Adrenal gland (tissue), 12 donors: ENCODE data around the gene RWDD2A. TPM values are rescaled to one million over a fixed set of nuclear protein-coding genes. Genes with fewer than 3 reads are reported as not detected.

Experiments
- DNase-seq, 7 donors: peaks; one replicate each; pipeline ENCODE4 v3.0.0-alpha.2; 2019 to 2020
- H3K27ac ChIP-seq, 5 donors: fragments of 200-600 bp; sonication (generic) in 4 of 5; 1 replicate in 3 of 5; 2 replicates in 2 of 5; pipeline versions ENCODE4 v1.5.1 to v1.8.0; 2016 to 2020; ENCODE audit warnings: mild to moderate bottlenecking in 1 of 5
- H3K27me3 ChIP-seq: fragments of 200-600 bp; 2 replicates; pipeline ENCODE4 v1.8.0; 2021
- H3K36me3 ChIP-seq, 2 donors: fragments of 200-600 bp; replicated peaks in 1 of 2; 1 replicate in 1 of 2; 2 replicates in 1 of 2; pipeline versions ENCODE4 v1.5.1 to v1.8.0; 2018 to 2022
- H3K4me1 ChIP-seq, 2 donors: fragments of 200-600 bp; replicated peaks in 1 of 2; 1 replicate in 1 of 2; 2 replicates in 1 of 2; pipeline versions ENCODE4 v1.5.1 to v1.8.0; 2018 to 2021
- H3K4me3 ChIP-seq, 4 donors: fragments of 200-600 bp; sonication (generic) in 3 of 4; one replicate each; pipeline ENCODE4 v1.5.1; 2016 to 2018
- H3K9me3 ChIP-seq, 3 donors: fragments of 200-600 bp; sonication (generic) in 1 of 3; replicated peaks in 1 of 3; 1 replicate in 2 of 3; 2 replicates in 1 of 3; pipeline versions ENCODE4 v1.5.1 to v1.8.0; 2016 to 2021
- CTCF ChIP-seq, 6 experiments: fragments of 450-650 bp in 4 of 6; fragments of 200-600 bp in 2 of 6; sonication (generic) in 1 of 6; IDR thresholded peaks; 1 replicate in 5 of 6; 2 replicates in 1 of 6; pipeline versions ENCODE4 v1.5.1 to v1.8.0; 2016 to 2021; ENCODE audit warnings: antibody characterized with exemption in 6 of 6, mild to moderate bottlenecking in 2 of 6, moderate library complexity in 1 of 6
- POLR2A ChIP-seq, 2 donors: fragments of 450-650 bp; IDR thresholded peaks; one replicate each; pipeline ENCODE4 v1.6.1; 2017; ENCODE audit warnings: antibody characterized with exemption in 2 of 2, mild to moderate bottlenecking in 2 of 2, moderate library complexity in 1 of 2
- WGBS, 4 donors: extraction: QIAGEN DNeasy Blood & Tissue Kit in 2 of 4; methylation state at CpG; one replicate each; pipeline versions ENCODE4 v1.1.5 to v1.1.7; 2013 to 2017; 5-methylcytosine and 5-hydroxymethylcytosine counted together
- intact Hi-C, 2 donors: fragments of 100-400 bp; cut with DNase I; formaldehyde crosslinking; loops; one replicate each; pipeline versions ENCODE4 v1.14.1 to v1.15.0; 2022 to 2023
- polyA plus RNA-seq, 3 donors: library from polyadenylated mRNA; stranded (reverse); fragments of 200-250 nt in 2 of 3; fragments of 350-450 nt in 1 of 3; fragmentation: Illumina TruSeq in 1 of 3; extraction: RNeasy Lipid Tissue Mini Kit (QIAGEN cat#74804) in 1 of 3; gene quantifications; one replicate each; pipeline ENCODE4 v1.2.3, GENCODE V29; 2013 to 2014
- total RNA-seq, 9 donors: library from RNA; depleted of rRNA in 4 of 9; stranded (reverse); fragments of >200 nt in 4 of 9; fragments of 120-200 nt in 1 of 9; fragmentation: NEBNext Ultra II Directional in 1 of 9; extraction: Animal tissue kit (Norgen Biotek cat#: 25700) in 1 of 9; gene quantifications; one replicate each; pipeline versions ENCODE4 v1.1.0 to v1.2.4, GENCODE V29; 2013 to 2023
- donor health status: healthy with polysubstance abuse.
- donor health status: Bipolar disorder and iron deficiency.
- donor health status: DM: yes; HTN: yes; CAD: no.
- donor health status: DM: no; HTN: no; CAD: no.
- donor health status: DM: no; HTN: no; CAD: no.
- donor health status: DM: yes; HTN: yes; CAD: no.

The RWDD2A gene
- total and polyA plus RNA-seq, 12 donors: 4.6 to 18.3 (median 7.9) TPM

DNA sequence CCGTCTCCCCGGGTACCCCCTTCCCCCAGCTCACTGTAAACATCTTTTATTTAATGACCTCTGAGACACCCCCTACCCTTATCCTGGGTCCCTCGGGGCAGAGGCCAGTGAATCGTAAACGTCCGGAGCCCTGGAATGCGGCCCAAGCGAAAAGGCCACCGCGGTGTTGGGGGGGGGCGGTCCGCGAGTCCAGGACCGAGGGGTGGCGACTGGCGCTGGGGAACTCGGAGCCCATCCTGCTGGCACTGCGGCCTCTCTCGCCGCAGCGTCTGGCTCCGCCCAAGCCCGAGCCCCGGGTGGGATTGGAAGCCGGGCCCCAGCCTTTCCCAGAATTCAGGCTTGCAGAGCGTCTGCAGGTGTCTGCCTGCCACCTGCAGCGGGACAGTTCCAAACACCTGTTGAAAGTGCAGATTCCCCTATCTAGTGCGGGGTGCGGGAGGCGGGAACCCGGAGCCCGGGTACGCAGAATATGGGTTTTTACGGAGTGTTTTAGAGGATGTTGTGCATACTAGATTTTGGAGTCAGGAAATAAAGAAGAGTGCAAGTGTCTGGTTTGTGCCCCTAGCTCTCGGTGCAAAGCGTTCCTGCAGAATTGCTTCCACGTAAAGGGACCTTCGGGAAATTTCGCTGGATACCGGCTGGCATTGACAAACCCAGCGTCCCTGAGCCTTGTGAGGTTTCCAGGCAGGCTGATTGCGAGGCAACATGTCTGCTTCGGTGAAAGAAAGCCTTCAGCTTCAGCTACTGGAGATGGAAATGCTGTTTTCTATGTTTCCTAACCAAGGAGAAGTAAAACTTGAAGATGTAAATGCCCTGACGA, 800 bp downstream of the RWDD2A start:
- H3K4me3 ChIP-seq: peak overlapping the region; percentile 70 to 93 (median 82)
- H3K4me1 ChIP-seq: peaks cover 0 to 40% of the 10 kb centered on the region in 2 donors
- H3K9me3 ChIP-seq: no peaks in the 10 kb centered on the region
- TF ChIP-seq POLR2A (IDR thresholded peaks at IDR 0.05) (peak in 1 of 2 donors; percentile 3), CTCF (IDR thresholded peaks at IDR 0.05) (no peak)
- intact Hi-C loops: no loop called here
- no peaks in the 10 kb centered on the region for H3K27me3 ChIP-seq
- peak; percentile 48 to 76 (median 66) for DNase-seq
- no peaks in the 10 kb centered on the region for H3K36me3 ChIP-seq
- peak overlapping the region; percentile 82 to 92 (median 89) for H3K27ac ChIP-seq
- 2 to 5% (median 3%) methylated on average over 27 to 44 of the region's 44 CpGs for WGBS, 4 donors

DNA sequence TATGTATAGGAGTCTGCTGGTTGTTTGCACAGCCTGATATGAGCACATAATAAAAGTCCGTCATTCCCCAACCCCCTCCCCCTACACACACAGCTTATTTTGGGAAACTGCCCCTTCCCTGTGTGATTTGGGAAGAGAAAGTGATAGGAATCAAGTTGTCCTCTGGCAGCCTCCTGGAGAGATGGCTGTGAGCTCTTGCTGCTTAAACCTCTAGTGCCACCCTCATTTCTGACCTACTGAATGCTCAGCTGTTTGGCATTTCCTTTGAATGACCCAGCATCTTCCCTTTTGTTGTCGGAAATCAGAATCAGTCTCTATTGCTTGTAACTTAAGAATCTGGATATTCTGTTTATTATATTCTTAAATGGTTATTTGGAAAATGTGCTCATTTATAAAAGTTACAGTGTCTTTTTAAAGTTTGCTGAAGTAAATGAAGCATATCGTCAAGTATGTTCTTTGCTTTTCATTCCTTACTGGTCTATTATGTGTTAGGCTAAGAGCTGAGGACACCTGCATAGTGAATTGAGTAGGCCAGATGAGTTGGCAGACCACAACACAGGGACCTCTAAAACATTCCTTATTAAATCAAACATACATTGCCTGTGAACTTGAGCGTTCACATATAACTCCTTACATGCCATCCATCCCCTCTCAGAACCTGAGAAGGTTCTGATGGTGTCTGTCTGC, 5.5 kb downstream of the RWDD2A start:
- H3K4me3 ChIP-seq: no peak overlapping the region
- H3K27me3 ChIP-seq: no peaks in the 10 kb centered on the region
- no peaks in the 10 kb centered on the region for H3K9me3 ChIP-seq
- peak overlapping the region in 1 of 5 donors; percentile 18 for H3K27ac ChIP-seq
- H3K4me1 ChIP-seq: peaks cover 0 to 16% of the 10 kb centered on the region in 2 donors
- WGBS, 4 donors: 86 to 98% (median 95%) methylated on average over 4 of the region's 4 CpGs
- no peak for DNase-seq
- intact Hi-C loops: no loop called here
- H3K36me3 ChIP-seq: no peaks in the 10 kb centered on the region
- TF ChIP-seq POLR2A (IDR thresholded peaks at IDR 0.05) (no peak), CTCF (IDR thresholded peaks at IDR 0.05) (no peak)

DNA sequence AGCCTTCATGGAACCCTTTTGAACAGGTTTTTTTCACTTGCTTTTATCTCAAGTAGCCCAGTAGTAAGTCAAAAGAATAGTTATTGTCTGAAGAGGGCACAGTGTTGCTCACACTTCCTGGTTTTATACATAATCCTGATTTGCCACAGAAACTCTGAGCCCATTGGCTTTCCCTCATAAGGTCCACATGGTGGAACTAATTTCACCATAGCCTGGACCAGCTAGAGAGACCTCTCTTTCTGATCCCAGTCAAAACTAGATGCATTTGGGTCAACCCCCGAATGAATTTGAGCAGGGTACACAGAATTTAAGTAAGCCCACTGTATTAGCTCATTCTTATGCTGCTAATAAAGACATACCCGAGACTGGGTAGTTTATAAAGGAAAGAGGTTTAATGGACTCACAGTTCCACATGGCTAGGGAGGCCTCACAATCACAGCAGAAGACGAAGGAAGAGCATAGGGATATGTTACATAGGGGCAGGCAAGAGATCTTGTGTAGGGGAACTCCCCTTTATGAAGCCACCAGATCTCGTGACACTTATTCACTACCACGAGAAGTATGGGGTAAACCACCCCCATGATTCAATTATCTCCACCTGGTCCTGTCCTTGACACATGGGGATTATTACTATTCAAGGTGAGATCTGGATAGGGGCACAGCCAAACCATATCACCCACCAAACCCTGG, 6.2 kb downstream of the RWDD2A start:
- TF ChIP-seq POLR2A (IDR thresholded peaks at IDR 0.05): no peak
- no peak for TF ChIP-seq CTCF (IDR thresholded peaks at IDR 0.05)
- Histone ChIP-seq H3K27me3 (no peaks in the 10 kb centered on the region), H3K4me1 (peaks cover 0 to 11% of the 10 kb centered on the region in 2 donors), H3K27ac (peak overlapping the region in 1 of 5 donors; percentile 18), H3K4me3 (no peak overlapping the region), H3K9me3 (no peaks in the 10 kb centered on the region), H3K36me3 (no peaks in the 10 kb centered on the region)
- 91 to 93% (median 92%) methylated on average over 5 of the region's 5 CpGs for WGBS, 4 donors
- intact Hi-C loops: no loop called here
- no peak for DNase-seq

- no peaks in the 10 kb centered on the region for H3K9me3 ChIP-seq
- H3K4me3 ChIP-seq: no peak overlapping the region
- H3K4me1 ChIP-seq: peaks cover 0 to 6% of the 10 kb centered on the region in 2 donors
- H3K36me3 ChIP-seq: no peaks in the 10 kb centered on the region
- H3K27ac ChIP-seq: peak overlapping the region in 1 of 5 donors; percentile 18
- peak in 4 of 7 donors; percentile 18 to 58 (median 40) for DNase-seq
- intact Hi-C loops: loop anchor here in 1 of 2 donors (10.0 kb wide), 1 partner anchor 115 kb away; no protein-coding TSS in a partner anchor
- WGBS, 4 donors: 66 to 78% (median 68%) methylated on average over 2 of the region's 2 CpGs
- TF ChIP-seq CTCF (IDR thresholded peaks at IDR 0.05) (no peak), POLR2A (IDR thresholded peaks at IDR 0.05) (no peak)
- no peaks in the 10 kb centered on the region for H3K27me3 ChIP-seq
These were observed 6.7 kb downstream of the RWDD2A start for GRCh38 chr6:83199863-83200225.
